ENCODE data around the gene ENDOG.
A peak's percentile ranks its signal among the peaks of the same experiment; 100 is the strongest.
"Not testable (repeated sequence)": the region's sequence is repeated elsewhere in the genome, so short reads cannot be mapped to it uniquely, and the experiment has no call there.

The ENDOG gene

DNA sequence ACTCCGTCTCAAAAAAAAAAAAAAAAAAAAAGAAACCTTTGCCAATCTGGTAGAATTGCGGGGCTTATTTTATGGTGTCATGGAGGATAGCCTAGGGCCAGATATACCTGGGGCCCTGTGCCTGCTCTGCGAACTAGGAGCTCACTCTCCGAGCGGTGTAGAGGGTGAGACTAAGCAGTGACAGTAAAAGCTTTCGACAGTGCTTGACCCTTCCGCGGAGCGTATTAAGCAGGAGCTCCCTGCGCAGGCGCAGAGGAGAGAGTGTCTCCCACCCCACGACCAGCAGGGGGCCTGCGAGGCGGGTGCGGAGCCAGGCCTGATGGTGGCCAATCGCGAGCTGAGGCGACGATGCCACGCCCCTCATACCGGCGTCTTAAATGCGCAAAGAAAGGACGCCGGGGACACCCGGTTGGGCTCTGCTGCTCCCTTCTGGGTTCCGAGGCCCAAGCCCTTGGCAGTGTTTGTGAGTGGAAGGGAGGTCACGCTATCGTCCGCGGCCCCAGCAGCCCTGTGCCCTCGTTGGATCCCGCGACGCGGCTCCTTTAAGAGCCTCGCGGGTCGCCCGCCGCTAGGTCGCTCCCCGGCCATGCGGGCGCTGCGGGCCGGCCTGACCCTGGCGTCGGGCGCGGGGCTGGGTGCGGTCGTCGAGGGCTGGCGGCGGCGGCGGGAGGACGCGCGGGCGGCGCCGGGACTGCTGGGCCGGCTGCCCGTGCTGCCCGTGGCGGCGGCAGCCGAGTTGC lies at the start of gene ENDOG:
Gene ENDOG (plus strand): TSS at position 402 of the 740 bp plus-strand sequence. CDS start 185 bp downstream, at position 587.
- peak; percentile 91 to 92 for ATAC-seq

- no peak for ATAC-seq
Measured at GRCh38 chr9:128768606-128769005, 49.7 kb upstream of the ENDOG start.

DNA sequence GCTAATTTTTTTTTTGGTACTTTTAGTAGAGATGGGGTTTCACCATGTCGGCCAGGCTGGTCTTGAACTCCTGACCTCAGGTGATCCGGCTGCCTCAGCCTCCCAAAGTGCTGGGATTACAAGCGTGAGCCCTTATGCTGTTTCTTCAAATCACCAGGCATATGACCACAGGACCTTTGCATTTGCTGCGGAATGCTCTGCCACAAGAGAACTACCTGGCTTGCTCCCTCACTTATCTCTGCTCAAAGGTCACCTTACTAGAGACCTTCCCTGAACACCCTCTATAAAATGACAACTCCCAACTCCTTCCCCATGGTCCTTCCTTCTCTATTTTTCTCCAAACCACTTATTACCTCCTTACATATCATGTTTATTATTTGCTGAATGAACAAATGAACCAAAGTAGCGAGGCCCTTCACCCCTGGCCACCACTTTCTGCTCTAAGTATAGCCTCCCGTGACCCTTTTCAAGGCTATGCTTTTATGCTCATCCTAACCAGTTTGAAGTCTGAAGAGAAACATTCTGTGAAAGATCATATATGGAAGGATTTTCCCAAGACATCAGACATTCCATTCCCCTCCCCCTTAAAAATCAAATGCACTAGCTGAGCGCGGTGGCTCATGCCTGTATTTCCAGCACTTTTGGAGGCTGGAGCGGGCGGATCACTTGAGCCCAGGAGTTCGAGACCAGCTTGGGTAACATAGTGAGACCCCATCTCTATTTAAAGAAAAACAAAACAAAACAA lies 47.8 kb upstream of the ENDOG start:
- no peak for ATAC-seq

DNA sequence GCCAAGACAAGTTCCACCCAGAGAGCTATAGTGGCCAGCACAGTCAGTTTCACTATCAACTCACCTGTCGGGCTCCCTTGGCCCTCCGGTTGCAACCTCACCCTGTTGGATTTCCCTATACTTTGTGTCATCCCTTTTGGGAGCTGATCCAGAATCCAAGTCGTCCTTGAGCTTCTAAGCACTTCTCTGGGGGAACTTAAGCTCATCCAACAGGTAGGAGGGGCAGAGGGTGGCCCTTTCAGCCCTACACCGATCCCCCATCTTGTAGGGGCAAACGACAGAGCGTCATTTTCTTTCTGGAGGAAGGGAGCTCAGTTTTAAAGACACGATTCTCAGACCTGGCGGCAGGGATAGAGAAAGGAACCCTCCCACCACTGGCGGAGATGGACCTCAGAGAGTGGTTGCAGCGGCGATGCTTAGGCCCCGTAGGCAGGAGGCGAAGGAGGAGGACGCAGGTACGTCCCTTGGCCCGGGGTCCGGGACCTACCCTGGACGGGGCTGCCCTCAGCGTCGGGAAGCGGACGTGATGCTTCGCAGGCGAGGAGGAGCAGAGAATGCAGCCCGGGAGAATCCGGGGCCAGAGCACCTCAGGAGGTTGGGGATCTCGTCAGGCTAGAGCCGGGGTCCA lies 47.1 kb upstream of the ENDOG start:
- ATAC-seq: peak; percentile 7 to 19

- peak; percentile 93 to 95 for ATAC-seq
Measured at GRCh38 chr9:128771745-128772519, 46.4 kb upstream of the ENDOG start, which contains the start of gene ZER1. TSS of gene ZER1 (minus strand) at chr9:128771927. CDS start at chr9:128755565, 16,362 bp downstream.

GRCh38 chr9:128773049-128773448 lies 45.3 kb upstream of the ENDOG start:
- ATAC-seq: no peak

DNA sequence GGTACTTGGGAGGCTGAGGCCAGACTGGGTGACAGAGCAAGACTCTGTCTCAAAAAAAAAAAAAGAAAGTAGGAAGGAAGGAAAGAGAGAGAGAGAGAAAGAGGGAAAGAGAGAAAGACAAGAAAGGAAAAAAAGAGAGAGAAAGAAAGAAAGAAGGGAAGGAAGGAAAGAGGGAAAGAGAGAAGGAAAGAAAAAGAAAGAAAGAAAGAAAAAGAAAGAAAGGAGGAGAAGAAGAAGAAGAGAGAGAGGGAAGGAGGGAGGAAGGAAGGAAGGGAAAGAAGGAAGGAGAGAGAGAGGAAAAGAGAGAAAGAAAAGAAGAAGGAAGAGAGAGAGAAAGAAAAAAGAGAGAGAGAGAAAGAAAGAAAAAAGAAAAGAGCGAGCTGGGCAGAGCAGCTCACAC lies 43.5 kb upstream of the ENDOG start:
- ATAC-seq: no peak

DNA sequence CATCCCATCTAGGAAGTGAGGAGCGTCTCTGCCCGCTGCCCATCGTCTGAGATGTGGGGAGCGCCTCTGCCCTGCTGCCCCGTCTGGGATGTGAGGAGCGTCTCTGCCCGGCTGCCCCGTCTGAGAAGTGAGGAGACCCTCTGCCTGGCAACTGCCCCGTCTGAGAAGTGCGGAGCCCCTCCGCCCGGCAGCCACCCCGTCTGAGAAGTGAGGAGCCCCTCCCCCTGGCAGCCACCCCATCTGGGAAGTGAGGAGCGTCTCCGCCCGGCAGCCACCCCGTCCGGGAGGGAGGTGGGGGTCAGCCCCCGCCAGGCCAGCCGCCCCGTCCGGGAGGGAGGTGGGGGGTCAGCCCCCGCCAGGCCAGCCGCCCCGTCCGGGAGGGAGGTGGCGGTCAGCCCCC lies 38.2 kb upstream of the ENDOG start:
- ATAC-seq: not testable (repeated sequence)

DNA sequence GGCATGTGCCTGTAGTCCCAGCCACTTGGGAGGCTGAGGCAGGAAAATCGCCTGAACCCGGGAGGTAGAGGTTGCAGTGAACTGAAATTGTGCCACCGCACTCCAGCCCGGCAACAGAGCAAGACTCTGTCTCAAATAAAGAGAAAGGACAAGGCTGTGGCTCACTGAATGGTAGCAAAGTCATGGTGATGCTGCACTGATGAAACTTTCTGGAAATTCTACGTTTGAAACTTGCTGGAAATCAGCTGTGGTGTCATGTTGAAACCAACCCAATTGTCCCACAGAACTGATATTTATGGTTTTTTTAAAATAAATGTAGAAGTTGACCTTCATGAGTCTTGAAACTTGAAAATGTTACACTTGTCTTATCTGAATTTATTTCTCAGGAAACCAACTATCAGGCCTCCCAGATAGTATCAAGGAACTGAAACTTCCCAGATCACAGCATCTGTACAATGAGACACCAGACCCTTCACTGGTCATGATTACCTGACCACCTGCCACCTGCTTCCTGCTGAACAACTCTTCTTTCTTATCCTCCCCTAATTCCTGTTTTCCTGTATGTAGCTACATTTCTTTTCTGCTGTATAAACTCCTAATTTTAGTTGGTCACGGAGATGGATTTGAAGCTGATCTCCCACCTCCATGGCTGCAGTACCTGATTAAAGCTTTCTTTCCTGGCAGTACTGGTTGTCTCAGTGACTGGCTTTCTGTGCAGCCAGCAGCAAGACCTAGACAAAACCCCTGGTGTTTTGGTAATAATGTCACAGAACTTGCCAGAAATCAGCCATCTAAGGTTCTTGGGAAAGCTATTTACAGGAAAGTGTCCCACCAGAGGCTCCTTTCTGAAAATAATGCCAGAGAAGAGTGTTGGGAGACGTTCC lies 36.9 kb upstream of the ENDOG start:
- ATAC-seq: no peak

GRCh38 chr9:128782669-128783068 lies 35.6 kb upstream of the ENDOG start:
- no peak for ATAC-seq

DNA sequence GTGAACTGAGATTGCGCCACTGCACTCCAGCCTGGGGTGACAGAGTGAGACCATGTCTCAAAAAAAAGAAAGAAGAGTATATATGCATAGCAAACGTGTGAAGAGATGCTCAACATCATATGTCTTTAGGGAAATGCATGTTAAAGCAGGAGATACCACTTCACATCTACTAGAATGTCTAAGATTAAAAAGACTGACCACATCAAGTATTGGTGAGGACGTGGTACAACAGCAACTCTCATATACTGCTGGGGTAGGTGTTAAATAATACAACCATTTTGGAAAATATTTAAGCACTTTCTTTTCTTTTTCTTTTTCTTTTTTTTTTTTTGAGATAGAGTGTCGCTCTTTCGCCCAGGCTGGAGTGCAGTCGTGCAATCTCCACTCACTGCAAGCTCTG lies 32.9 kb upstream of the ENDOG start:
- ATAC-seq: no peak

- peak; percentile 98 to 99 for ATAC-seq
Measured at GRCh38 chr9:128786681-128787601, 31.4 kb upstream of the ENDOG start, which contains the start of gene TBC1D13. TSS of gene TBC1D13 (plus strand) at chr9:128787253. CDS start at chr9:128787354, 101 bp downstream.

GRCh38 chr9:128787659-128788058 lies 30.6 kb upstream of the ENDOG start:
- no peak for ATAC-seq

DNA sequence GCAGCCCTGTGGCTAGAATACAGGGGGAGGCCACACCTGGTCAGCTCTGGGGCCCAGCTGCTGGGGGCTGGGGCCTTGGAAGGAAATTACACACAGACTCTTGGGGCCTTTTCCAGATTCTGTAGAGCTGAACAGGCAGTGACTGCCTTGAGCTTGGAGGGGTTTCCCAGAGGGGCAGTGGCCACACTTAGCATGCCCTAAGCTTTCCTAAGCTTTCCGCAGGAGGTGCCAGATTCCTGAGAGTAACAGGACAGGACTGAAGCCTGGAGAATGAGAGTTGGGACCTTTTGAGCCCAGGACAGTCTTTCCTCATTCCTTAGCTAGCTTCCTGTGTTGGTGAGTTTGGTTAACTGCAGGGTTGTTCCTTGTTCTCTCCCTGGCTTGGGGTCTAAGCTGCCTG lies 29.9 kb upstream of the ENDOG start:
- ATAC-seq: no peak

- no peak for ATAC-seq
Measured at GRCh38 chr9:128790536-128790935, 27.8 kb upstream of the ENDOG start.

DNA sequence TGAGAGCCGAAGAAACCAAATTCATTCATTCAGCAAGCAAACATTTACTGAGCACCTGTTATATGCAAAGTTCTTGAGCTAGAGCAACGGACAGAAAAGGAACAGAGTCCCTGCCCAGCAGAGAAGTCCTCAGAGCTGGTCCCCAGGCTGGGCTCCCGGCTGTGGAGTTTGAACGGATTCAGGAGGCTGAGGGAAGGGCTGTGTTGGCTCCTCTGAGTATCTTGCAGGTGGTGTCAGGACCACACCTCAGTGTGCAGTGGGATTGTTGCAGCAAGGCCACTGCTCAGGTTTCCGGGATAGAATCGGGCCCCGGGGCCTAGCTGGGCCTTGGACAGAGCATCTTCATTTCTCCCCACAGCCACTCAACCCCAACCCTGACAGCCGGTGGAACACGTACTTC lies 26.2 kb upstream of the ENDOG start:
- no peak for ATAC-seq

DNA sequence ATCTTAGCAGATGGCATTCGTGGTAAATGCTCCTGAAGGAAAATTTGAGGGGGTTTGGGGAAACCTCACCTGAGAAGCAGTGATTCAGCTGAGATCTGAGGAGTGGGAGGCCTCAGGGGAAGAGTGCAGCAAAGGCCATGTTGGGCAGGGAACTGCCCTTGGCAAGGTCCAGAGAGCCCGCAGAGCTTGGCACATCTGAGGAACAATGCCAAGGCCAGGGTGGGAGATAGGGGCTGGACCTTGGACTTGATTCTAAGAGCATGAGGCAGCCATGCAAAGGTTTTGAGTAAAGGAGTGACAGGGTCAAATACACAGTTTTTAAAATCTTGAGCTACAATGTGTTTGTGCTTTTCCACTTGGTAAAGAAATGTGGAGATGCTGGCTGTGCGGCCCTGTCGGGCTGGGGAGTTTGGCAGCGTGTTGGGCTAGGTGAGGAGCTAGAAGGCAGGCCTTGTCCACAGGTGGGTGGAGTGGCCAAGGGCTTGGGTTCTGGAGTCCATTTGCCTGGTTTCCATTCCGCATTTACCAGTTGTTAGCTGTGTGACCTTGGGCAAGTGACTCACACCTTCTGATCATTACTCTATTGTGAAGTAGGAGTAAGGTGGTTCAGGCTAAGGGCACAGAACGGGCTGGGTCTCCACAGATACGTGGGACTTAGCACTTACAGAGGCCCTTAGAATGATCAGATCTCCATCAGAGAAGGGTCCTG lies 25.2 kb upstream of the ENDOG start:
- ATAC-seq: no peak

- ATAC-seq: not testable (repeated sequence)
Measured at GRCh38 chr9:128794961-128795360, 23.3 kb upstream of the ENDOG start.

- peak in 1 of 2 donors; percentile 7 for ATAC-seq
Measured at GRCh38 chr9:128798896-128799295, 19.4 kb upstream of the ENDOG start.

DNA sequence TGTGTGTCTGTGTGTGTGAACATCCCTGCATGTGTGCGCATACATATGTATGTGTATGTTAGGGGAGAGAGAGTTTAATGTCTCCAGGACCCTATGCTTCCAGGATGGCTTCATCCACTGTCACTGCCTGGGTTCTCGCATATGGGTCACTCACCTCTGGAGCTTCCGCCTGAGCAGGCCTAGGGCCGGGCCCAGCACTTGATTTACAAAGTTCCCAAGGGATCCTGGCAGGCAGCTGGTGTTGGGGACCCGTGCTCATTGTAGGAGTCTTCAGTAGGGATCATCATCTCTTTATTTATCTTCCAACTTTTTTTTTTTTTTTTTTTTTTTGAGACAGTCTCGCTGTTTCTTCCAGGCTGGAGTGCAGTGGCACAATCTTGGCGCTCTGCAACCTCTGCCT lies 18.2 kb upstream of the ENDOG start:
- ATAC-seq: no peak
